SK-N-SH treated with all-trans-retinoic acid at 6 μM for 48 hours (cell line): ENCODE data around the gene PIM1.

Source experiments
- ATAC-seq: fragments of 200-7000 bp; cut with Tn5 transposase; 3 replicates; pipeline ENCODE4 v1.9.1; 2020; ENCODE audit warnings: mild to moderate bottlenecking, moderate library complexity
- ARNTL ChIP-seq: fragments of 450-650 bp; formaldehyde crosslinking; IDR thresholded peaks from 2 replicates; pipeline ENCODE4 v1.5.0; 2020; ENCODE audit warnings: low read depth, mild to moderate bottlenecking, moderate library complexity, borderline replicate concordance
- CSDC2 ChIP-seq: fragments of 250-450 bp; sonication (Bioruptor Pico); IDR thresholded peaks from 2 replicates; pipeline ENCODE4 v1.5.0; 2020; ENCODE audit warnings: mild to moderate bottlenecking, moderate library complexity
- CSRNP3 ChIP-seq: fragments of 250-450 bp; sonication (Bioruptor Pico); IDR thresholded peaks from 2 replicates; pipeline ENCODE4 v1.5.1; 2021; ENCODE audit warnings: mild to moderate bottlenecking, moderate library complexity
- ESRRG ChIP-seq: fragments of 250-450 bp; sonication (Bioruptor Pico); IDR thresholded peaks from 2 replicates; pipeline ENCODE4 v1.6.1; 2021; ENCODE audit warnings: mild to moderate bottlenecking
- GLIS3 ChIP-seq: fragments of 250-450 bp; sonication (Bioruptor Pico); IDR thresholded peaks from 2 replicates; pipeline ENCODE4 v1.5.0; 2020; ENCODE audit warnings: mild to moderate bottlenecking, moderate library complexity
- ISL1 ChIP-seq: fragments of 250-450 bp; sonication (Bioruptor Pico); IDR thresholded peaks from 2 replicates; pipeline ENCODE4 v2.1.2; 2022; ENCODE audit warnings: mild to moderate bottlenecking, moderate library complexity
- POU6F1 ChIP-seq: fragments of 250-450 bp; sonication (Bioruptor Pico); IDR thresholded peaks from 2 replicates; pipeline ENCODE4 v1.8.0; 2021; ENCODE audit warnings: low read depth, mild to moderate bottlenecking, moderate library complexity, borderline replicate concordance
- PPARA ChIP-seq: fragments of 250-450 bp; sonication (Bioruptor Pico); IDR thresholded peaks from 2 replicates; pipeline ENCODE4 v1.5.0; 2020; ENCODE audit warnings: mild to moderate bottlenecking, borderline replicate concordance
- RARB ChIP-seq: fragments of 250-450 bp; sonication (Bioruptor Pico); IDR thresholded peaks from 2 replicates; pipeline ENCODE4 v1.8.0; 2021; ENCODE audit warnings: mild to moderate bottlenecking, moderate library complexity
- SNAI2 ChIP-seq: fragments of 250-450 bp; sonication (Bioruptor Pico); IDR thresholded peaks from 2 replicates; pipeline ENCODE4 v1.5.0; 2020; ENCODE audit warnings: mild to moderate bottlenecking, moderate library complexity
- TCF4 ChIP-seq: fragments of 250-450 bp; sonication (Bioruptor Pico); IDR thresholded peaks from 2 replicates; pipeline ENCODE4 v1.8.0; 2021; ENCODE audit warnings: mild to moderate bottlenecking, moderate library complexity, borderline replicate concordance
- TOX ChIP-seq: fragments of 250-450 bp; sonication (Bioruptor Pico); IDR thresholded peaks from 2 replicates; pipeline ENCODE4 v1.8.0; 2021; ENCODE audit warnings: mild to moderate bottlenecking, moderate library complexity, borderline replicate concordance
- ZC3H10 ChIP-seq: fragments of 250-450 bp; sonication (Bioruptor Pico); IDR thresholded peaks from 2 replicates; pipeline ENCODE4 v1.5.1; 2021; ENCODE audit warnings: mild to moderate bottlenecking, moderate library complexity
- ZFP3 ChIP-seq: fragments of 250-450 bp; sonication (Bioruptor Pico); IDR thresholded peaks from 2 replicates; pipeline ENCODE4 v1.5.0; 2020; ENCODE audit warnings: mild to moderate bottlenecking, moderate library complexity
- ZFP30 ChIP-seq: fragments of 450-650 bp; formaldehyde crosslinking; IDR thresholded peaks from 2 replicates; pipeline ENCODE4 v1.5.0; 2022; ENCODE audit warnings: mild to moderate bottlenecking, moderate library complexity
- ZNF565 ChIP-seq: fragments of 450-650 bp; formaldehyde crosslinking; conservative IDR thresholded peaks from 2 replicates; pipeline ENCODE4 v1.5.0; 2020; ENCODE audit warnings: low read depth, mild to moderate bottlenecking, moderate library complexity
- ZNF70 ChIP-seq: fragments of 450-650 bp; formaldehyde crosslinking; IDR thresholded peaks from 2 replicates; pipeline ENCODE4 v1.5.0; 2020; ENCODE audit warnings: mild to moderate bottlenecking, moderate library complexity
- TF ChIP-seq, protein P1 (sequence below): fragments of 250-450 bp; sonication (Bioruptor Pico); IDR thresholded peaks from 2 replicates; pipeline ENCODE4 v1.8.0; 2020; ENCODE audit warnings: mild to moderate bottlenecking, moderate library complexity, borderline replicate concordance
- TF ChIP-seq, protein P2 (sequence below): fragments of 250-450 bp; sonication (Bioruptor Pico); IDR thresholded peaks from 2 replicates; pipeline ENCODE4 v1.5.1; 2020; ENCODE audit warnings: low read depth, mild to moderate bottlenecking, moderate library complexity

PIM1 gene

GRCh38 chr6:37168811-37169495, 999 bp upstream of the PIM1 start:
- TF ChIP-seq, protein P1, sequence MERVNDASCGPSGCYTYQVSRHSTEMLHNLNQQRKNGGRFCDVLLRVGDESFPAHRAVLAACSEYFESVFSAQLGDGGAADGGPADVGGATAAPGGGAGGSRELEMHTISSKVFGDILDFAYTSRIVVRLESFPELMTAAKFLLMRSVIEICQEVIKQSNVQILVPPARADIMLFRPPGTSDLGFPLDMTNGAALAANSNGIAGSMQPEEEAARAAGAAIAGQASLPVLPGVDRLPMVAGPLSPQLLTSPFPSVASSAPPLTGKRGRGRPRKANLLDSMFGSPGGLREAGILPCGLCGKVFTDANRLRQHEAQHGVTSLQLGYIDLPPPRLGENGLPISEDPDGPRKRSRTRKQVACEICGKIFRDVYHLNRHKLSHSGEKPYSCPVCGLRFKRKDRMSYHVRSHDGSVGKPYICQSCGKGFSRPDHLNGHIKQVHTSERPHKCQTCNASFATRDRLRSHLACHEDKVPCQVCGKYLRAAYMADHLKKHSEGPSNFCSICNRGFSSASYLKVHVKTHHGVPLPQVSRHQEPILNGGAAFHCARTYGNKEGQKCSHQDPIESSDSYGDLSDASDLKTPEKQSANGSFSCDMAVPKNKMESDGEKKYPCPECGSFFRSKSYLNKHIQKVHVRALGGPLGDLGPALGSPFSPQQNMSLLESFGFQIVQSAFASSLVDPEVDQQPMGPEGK (CRISPR knock-in tag), result peak; percentile 74; the same call in 1 of the 2 replicates
- no peak for TF ChIP-seq ZNF565
- TF ChIP-seq ZFP3 (CRISPR knock-in tag), result peak; percentile 36; the same call in 1 of the 2 replicates
- peak; percentile 31 for ATAC-seq

- ATAC-seq, result peak; percentile 61
- TF ChIP-seq PPARA, result no peak
- TF ChIP-seq CSDC2 (CRISPR knock-in tag), result no peak
- TF ChIP-seq ZNF70 (CRISPR knock-in tag), result 0 out of 2 replicates have a peak, but pooled peaks have one; percentile 8
- TF ChIP-seq, protein P2, sequence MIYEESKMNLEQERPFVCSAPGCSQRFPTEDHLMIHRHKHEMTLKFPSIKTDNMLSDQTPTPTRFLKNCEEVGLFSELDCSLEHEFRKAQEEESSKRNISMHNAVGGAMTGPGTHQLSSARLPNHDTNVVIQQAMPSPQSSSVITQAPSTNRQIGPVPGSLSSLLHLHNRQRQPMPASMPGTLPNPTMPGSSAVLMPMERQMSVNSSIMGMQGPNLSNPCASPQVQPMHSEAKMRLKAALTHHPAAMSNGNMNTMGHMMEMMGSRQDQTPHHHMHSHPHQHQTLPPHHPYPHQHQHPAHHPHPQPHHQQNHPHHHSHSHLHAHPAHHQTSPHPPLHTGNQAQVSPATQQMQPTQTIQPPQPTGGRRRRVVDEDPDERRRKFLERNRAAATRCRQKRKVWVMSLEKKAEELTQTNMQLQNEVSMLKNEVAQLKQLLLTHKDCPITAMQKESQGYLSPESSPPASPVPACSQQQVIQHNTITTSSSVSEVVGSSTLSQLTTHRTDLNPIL (CRISPR knock-in tag), result no peak
- TF ChIP-seq RARB (CRISPR knock-in tag), result no peak
- no peak for TF ChIP-seq ARNTL (CRISPR knock-in tag)
Observed at GRCh38 chr6:37170273-37171200, 585 bp downstream of the PIM1 start.

- peak; percentile 15 for ATAC-seq
- TF ChIP-seq ARNTL (CRISPR knock-in tag) (no peak), ZNF70 (CRISPR knock-in tag) (no peak), CSRNP3 (CRISPR knock-in tag) (no peak), ZC3H10 (CRISPR knock-in tag) (no peak)
Observed at GRCh38 chr6:37171201-37171969, 1.4 kb downstream of the PIM1 start.

DNA sequence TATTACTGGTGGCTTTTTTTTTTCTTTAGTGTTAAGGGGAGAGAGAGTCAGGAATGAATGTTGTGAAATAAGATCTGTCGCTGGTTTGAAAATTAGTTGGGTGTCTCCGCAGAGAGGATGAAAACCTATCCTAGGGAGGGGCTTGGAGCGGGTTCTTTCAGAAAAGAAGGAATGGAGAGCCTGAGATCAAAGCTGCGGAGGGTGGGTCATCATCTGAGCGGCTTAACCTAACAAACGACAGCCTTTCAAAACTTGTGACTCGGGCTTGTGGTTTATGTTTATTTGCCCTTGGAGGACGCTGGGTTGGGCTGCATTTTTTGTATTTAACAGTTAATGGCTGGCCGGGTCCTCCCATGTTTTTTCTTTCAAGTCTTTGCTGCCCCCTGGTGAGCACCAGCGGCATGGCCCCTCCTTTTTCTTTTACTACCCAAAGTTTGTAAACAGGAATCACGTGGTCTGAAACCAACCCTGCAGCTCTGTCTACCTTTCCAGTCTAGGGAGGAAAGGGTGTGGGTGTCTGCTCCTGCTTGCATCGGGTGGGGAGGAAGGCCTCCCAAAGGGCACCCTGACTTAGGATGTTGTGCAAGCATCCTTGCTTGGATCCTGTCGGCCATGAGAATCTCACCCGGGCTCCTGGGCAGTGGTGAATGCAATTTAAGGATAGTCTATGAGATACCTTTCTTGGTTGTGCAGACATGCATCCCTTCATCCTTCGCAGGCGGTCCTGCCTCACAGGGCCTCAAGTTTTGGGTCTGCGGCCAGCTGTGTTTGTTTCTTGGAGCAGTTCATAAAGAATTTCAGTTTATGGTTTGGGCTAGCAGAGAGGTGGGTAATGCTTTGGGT, 2.2 kb downstream of the PIM1 start:
- TF ChIP-seq ZNF70 (CRISPR knock-in tag) (no peak), SNAI2 (CRISPR knock-in tag) (no peak), CSRNP3 (CRISPR knock-in tag) (no peak), CSDC2 (CRISPR knock-in tag) (no peak), TOX (CRISPR knock-in tag) (no peak), GLIS3 (CRISPR knock-in tag) (no peak), ZFP30 (CRISPR knock-in tag) (no peak), TCF4 (no peak), ZFP3 (CRISPR knock-in tag) (no peak), POU6F1 (CRISPR knock-in tag) (no peak), ESRRG (CRISPR knock-in tag) (no peak), ISL1 (CRISPR knock-in tag) (no peak)
- TF ChIP-seq, all 23 proteins: peak for 0
- ATAC-seq, result peak; percentile 21
